Bone marrow (tissue), 2 donors: ENCODE measurements around the gene GAD1.

ENCODE experiments used
- DNase-seq, 2 donors: peaks; one replicate each; lab custom pipeline; 2025; lab: John Stamatoyannopoulos, UW

GAD1 gene

GRCh38 chr2:170818036-170818751, 1.5 kb downstream of the GAD1 start:
- no peak for DNase-seq

DNA sequence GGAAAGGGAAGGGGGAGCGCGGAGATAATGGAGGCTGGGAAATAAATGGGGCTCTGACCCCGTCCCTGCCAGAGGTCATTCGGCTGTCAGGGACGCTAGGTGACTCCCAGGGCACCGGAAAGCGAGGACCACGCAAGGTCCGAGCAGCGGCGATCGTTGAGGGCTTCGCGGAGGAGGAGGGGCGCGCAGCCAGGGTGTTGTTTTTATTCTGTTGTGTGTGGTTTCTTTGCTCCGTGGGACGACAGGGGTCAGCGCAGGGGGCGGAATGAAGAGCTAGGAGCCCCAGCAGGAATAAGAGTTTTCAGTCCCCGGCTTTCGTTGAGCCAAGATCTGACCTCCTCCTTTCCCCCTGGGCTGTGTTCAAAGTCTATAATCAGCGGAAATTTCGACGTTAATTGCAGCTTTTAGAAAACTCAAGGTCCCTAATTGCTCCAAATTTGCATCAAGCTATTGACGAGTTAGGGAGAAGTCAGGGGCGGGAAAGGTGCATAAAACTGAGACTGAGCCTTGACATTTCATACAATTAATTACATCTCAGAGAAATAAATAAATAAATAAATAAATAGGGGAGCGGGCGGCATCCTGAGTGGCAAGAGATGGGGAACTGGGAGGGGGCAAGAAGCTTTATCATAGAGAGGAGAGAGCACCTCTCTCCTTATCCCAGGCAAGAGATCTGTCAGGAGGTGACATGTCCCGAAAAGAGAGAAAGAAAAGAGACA, 2.2 kb downstream of the GAD1 start:
- DNase-seq, result no peak

DNA sequence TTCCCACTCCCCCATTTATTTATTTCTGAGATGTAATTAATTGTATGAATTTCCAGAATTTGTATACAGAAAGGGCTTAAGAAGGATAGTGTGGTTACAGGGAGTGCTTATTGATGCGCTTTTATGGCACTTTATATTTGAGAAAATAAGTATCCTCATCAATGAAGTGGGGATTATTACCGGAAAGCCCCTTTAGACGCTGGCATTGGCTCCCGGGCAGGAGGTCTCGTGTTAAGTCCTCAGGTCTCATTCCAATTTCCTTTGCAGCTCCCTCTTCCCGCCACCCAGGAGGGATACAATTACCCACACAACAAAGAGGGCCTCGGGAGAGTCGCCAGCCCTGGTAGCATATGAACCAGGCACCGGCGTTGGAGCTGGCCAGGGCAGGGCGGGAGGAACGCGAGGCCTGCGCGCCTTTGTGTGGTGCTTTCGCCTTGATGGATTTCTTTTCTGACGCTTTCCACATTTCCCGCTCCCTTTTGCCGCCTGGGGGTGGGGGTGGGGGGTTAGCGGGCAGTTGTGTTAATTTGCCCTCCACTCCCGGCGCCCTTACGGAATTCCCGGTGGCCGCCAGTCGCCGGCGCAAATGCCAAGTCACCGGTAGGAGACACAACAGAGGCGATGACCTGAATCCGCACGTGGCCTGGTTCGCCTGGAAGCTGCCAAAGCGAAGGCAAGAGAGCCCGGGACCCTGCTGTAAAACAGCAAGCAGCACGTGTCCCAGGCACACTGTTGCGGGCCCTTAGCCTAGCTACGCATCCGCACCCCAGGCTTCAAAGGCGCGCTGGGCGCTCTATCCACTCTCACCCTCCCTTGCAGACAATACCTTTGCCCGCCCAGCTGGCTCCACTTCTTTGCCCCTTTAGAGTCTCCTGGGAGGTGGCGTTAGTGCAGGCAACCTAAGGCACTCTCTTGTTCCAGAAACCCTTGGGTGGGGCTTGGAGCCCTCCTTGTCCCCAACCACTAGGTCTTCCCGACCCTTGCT, 3.3 kb downstream of the GAD1 start:
- no peak for DNase-seq

- no peak for DNase-seq
Observed at GRCh38 chr2:170820757-170821530, 4.3 kb downstream of the GAD1 start.

GRCh38 chr2:170821531-170822289, 5.0 kb downstream of the GAD1 start:
- no peak for DNase-seq

DNA sequence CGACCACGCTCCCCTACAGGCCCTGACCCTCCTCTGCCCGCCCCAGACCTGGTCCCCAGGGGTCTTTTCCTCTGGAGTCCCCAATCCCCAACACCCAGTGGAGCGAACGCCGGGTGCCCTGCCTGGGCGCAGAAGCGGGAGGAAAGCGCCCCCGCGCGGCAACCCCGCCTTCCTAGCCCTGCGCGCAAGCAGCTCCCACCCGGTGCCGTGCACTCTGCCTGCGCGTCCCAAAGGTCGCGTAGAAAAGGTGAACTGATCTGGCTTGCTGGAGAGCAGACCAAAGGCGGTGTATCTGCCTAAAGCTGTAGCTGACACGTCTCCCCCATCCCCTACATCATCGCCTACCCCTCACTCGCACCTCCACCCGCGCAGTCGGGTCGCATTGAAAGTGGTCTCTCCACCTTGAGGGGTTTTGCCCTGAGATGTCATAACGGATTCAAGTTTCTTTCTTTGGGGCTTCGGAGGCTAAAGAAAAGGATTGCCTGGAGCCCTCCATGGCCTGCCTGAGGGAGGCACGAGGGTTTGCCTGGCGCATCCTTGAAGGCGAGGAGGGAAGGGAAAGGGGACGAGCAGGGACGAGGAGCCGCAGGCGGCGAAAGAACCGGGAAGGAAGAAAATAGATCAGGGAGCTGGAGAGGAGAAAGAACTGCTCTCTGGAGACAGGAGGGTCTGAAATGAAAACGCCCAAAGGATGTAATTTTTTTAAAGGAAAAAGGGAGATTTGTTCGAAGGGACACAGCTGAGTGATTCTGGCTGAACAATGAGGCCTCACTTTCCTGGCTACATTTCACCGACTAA, 5.8 kb downstream of the GAD1 start:
- no peak for DNase-seq

DNA sequence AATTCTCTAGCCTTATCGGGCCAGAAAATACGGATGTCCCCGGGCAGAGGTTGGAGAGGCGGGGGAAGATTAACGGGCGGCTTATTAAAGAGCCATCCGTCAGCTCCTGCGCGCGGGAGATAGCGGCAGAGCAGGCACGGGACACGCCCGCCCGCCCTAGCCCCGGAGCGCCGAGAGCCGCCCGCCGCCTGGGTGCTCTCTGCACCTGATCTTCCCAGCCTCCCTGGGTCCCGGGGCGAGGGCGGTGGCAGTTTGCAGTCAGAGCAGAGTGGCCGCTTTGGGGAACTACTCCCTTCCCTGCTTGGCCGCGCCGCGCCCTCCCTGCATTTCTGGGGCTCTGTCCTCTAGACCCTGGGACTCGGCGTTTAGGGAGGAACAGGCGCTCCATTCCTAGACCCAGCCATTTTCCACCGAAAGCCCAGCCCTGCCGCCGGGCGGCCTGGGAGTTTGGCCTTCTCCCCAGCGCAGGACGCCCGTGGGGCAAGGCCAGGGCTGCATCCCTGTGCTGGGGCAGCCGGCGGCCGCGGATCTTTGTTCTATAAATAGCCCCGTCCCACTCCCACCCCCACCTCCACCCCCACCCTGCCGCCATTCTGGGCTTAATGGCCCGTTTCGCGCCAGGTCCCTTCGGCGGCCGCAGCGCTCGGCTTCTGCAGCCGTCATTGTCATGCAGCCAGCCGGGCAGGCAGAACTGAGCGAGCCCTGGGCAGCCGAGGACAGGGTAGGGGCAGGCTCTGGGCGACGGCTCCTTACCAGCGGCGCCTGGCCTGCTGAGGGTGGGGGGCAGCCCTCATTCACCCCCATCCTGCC, 6.6 kb downstream of the GAD1 start:
- DNase-seq, result no peak

DNA sequence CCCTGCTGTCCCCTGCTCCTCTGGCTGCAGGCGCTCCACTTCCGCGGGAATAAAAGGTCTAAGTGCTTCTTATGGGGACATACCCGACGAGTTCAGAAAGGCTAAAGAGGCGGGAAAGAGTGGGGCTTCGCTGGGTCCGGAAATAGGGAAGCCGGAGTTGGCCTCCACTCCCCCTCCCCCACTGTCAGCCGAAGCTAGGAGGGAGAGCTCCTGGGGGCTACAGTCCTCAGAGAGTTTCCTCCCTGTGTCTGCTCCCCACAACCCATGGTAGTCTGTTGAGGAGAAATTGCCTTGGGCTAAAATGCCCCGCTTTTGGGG, 7.2 kb downstream of the GAD1 start:
- DNase-seq, result no peak

DNA sequence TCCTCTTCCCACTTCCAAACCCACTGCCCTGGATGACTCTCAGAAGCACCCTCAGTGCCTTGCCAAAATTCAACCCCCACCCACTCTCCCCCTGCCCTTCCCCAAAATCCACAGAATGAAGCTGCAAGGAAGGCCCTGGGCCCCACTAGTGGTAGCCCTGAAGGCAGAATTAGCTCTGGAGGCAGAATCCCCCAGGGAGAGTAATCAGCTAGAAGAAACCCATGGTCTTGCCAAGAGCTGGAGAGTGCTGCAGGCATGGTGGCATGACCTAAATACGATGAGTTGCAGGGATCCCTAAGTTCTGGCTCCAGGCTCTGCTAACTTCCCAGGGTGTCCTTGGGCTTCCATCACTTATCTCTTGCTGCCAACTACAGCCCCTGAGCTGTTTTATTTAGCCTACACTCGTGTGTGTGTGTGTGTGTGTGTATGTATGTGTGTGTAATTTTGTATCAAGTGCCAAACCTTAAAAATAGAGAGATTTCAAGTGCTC, 7.9 kb downstream of the GAD1 start:
- DNase-seq, result no peak

- DNase-seq, result no peak
Observed at GRCh38 chr2:170827841-170828532, 11.3 kb downstream of the GAD1 start.

GRCh38 chr2:170828533-170828916, 11.8 kb downstream of the GAD1 start:
- no peak for DNase-seq

DNA sequence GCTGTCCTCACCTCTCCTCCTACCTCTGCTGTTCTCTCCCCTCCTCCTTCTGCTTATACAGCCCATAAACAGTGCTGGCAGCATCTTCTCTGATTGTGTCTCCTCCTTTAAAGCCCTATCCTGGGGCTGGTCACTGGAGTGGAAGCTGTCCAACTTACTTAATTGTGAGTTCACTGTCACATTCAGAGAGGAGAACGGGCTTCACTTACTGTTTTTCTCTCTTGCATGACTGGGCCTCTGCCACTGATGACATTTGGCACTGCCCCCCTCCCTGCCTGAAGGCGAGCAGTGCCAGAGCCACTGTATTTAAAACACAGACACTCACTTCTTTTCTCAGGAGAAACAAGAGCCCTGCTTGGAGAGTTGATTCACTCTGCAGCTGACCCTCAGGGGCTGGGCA, 12.3 kb downstream of the GAD1 start:
- no peak for DNase-seq

DNA sequence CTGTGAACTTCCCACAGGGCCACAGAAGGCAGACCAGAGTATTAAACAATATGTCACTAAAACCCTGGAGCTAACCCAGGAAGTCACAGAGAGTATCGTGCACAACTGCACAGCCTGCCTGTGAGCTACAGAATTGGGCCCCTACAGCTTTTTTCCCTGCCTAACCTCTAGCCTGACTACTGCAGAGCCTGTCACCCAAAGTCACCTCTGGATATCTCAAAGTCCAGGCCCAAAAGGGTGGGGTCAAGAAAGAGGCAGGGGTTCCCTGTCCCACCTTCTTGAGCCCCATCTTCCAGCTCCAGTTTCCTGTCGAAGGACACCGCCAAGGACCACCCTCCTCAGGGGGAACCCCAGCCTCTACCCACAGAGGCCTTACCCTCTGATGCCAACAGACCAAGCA, 13.5 kb downstream of the GAD1 start:
- DNase-seq, result no peak

DNA sequence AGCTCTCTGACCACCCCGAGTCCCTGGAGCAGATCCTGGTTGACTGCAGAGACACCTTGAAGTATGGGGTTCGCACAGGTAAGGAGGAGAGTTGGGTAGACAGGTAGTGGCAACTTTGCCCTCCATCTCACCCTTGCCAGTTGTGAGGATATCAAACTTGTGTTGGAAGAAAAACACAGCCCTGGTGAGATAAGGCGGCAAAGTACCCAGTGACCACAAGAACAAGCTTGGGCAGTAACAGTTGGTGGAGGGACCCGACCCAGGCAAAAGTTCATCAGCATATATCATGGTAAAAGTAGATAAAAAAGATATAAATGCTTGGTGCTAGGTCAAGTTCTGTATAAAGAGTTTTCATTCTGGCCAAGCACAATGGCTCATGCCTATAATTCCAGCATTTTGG, 14.4 kb downstream of the GAD1 start:
- no peak for DNase-seq

DNA sequence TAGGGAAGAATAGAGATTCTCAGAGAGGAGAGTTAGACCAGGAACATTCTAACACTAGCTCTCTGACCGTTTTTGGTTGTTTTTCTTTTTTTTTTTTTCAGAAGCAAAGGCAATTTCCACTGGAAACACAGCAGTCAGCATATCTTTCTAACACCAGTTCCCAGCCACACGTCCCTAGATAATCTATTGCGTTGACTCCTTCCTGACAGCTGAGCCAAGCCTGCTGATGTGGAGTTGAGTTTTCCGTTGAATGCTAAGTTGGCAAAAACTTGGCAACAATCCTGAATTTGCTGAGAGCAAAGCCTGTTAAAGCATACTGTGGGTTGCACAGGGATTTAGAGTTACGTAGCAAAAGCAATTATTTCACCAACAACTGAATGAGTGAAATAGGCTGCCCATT, 19.3 kb downstream of the GAD1 start:
- no peak for DNase-seq

DNA sequence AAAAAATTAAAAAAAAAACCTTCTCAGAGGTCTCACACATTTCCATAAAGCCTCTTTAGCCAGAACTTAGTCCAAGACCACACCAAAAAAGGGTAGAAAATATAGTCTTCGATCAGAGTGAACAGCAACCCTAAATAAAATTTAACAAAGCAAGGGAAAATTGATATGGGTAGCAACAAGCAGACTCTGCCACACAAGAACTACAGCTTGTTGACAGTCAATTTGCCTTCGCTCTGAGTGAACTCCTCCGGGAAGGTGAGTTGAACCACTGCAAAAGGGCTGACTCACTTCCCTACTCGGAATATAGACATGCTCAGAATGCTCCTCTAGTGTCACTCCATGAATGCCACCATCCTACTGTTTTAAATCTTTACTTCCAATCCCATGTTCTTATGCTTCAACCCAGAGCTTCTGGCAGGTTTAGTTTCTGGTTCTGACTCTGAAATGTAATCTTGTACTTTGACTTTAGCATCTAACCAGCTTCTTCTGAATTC, 24.1 kb downstream of the GAD1 start:
- no peak for DNase-seq

- no peak for DNase-seq
Observed at GRCh38 chr2:170842785-170843184, 26.1 kb downstream of the GAD1 start.

DNA sequence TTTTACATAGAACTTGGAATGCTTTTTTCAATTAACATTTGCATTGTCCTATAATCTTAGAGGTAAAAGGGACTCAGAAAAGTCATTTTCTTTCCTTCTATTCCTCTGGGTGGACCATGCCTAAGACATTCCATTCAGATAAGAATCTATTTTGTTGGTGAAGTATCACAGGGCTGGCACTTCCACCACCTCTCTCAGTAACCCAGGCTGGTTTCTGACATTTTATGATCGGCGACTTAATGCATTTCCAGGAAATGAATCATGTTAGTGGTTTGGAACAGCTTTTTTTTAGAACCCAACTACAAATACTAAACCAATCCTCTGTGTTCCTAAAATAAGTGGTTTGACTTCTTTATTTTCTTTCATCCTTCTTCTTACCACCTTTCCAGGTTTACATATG, 27.0 kb downstream of the GAD1 start:
- DNase-seq, result peak in 1 of 2 donors; percentile 9

GRCh38 chr2:170845343-170845742, 28.7 kb downstream of the GAD1 start:
- no peak for DNase-seq
